ENCODE data around the gene CD93.

DNA sequence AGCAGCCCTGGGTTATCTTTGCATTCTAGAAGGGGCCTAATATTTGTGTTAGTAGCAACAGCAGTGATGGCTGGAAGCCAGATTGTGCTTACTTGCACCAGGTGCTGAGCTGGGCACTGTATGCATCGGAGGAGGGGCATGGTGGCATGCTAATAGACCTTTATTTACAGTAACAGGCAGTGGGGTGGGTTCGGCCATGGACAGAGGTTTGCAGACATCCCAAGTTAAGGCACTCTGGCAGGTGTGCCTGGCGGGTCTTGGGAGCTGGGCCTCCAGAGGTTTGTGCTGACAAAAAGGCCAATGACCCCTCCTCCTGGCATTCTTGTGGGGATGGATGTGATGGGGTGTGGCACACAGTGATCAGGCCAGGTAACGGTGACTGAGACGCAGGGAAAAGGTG, 39.0 kb upstream of the CD93 start:
- TF ChIP-seq, protein P1, sequence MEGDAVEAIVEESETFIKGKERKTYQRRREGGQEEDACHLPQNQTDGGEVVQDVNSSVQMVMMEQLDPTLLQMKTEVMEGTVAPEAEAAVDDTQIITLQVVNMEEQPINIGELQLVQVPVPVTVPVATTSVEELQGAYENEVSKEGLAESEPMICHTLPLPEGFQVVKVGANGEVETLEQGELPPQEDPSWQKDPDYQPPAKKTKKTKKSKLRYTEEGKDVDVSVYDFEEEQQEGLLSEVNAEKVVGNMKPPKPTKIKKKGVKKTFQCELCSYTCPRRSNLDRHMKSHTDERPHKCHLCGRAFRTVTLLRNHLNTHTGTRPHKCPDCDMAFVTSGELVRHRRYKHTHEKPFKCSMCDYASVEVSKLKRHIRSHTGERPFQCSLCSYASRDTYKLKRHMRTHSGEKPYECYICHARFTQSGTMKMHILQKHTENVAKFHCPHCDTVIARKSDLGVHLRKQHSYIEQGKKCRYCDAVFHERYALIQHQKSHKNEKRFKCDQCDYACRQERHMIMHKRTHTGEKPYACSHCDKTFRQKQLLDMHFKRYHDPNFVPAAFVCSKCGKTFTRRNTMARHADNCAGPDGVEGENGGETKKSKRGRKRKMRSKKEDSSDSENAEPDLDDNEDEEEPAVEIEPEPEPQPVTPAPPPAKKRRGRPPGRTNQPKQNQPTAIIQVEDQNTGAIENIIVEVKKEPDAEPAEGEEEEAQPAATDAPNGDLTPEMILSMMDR (IDR thresholded peaks at IDR 0.05; ENCODE audit: poor library complexity, severe bottlenecking): no peak
- TF ChIP-seq SMC3 (conservative IDR thresholded peaks at IDR 0.05; ENCODE audit: poor library complexity) (no peak), EZH2 (IDR thresholded peaks at IDR 0.05; ENCODE audit: borderline replicate concordance, insufficient read depth, low read length, poor library complexity, severe bottlenecking) (no peak), POLR2AphosphoS5 (IDR thresholded peaks at IDR 0.05) (no peak), TAF1 (IDR thresholded peaks at IDR 0.05; ENCODE audit: low read depth) (no peak), EP300 (conservative IDR thresholded peaks at IDR 0.05; ENCODE audit: poor library complexity, severe bottlenecking) (no peak), RAD21 (conservative IDR thresholded peaks at IDR 0.05) (no peak)
- TF ChIP-seq, protein P2, sequence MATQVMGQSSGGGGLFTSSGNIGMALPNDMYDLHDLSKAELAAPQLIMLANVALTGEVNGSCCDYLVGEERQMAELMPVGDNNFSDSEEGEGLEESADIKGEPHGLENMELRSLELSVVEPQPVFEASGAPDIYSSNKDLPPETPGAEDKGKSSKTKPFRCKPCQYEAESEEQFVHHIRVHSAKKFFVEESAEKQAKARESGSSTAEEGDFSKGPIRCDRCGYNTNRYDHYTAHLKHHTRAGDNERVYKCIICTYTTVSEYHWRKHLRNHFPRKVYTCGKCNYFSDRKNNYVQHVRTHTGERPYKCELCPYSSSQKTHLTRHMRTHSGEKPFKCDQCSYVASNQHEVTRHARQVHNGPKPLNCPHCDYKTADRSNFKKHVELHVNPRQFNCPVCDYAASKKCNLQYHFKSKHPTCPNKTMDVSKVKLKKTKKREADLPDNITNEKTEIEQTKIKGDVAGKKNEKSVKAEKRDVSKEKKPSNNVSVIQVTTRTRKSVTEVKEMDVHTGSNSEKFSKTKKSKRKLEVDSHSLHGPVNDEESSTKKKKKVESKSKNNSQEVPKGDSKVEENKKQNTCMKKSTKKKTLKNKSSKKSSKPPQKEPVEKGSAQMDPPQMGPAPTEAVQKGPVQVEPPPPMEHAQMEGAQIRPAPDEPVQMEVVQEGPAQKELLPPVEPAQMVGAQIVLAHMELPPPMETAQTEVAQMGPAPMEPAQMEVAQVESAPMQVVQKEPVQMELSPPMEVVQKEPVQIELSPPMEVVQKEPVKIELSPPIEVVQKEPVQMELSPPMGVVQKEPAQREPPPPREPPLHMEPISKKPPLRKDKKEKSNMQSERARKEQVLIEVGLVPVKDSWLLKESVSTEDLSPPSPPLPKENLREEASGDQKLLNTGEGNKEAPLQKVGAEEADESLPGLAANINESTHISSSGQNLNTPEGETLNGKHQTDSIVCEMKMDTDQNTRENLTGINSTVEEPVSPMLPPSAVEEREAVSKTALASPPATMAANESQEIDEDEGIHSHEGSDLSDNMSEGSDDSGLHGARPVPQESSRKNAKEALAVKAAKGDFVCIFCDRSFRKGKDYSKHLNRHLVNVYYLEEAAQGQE (IDR thresholded peaks at IDR 0.05; ENCODE audit: borderline replicate concordance): no peak

All from neural cell (in vitro differentiated cells).